Measurements from ENCODE around the gene CMSS1. TPM values are rescaled to one million over a fixed set of nuclear protein-coding genes. Genes with fewer than 3 reads are reported as not detected.

CMSS1 gene
- polyA plus RNA-seq, 1 of the 3 experiments (the other 2 are of a cell fraction) = 9.1 TPM

- Histone ChIP-seq H3K9me2 (no peaks in the 10 kb centered on the region), H3K36me3 (replicated peaks in 1 of 2; ENCODE audit: control insufficient read depth in 1 of 2, insufficient read depth in 2 of 2, low read length in 1 of 2) (no peaks in the 10 kb centered on the region), H3K4me2 (no peak overlapping the region), H4K20me1 (ENCODE audit: insufficient read depth) (no peaks in the 10 kb centered on the region), H3K27me3 (ENCODE audit: insufficient read depth) (no peaks in the 10 kb centered on the region), H3K9ac (no peak overlapping the region), H3K4me3 (ENCODE audit: low read depth in 2 of 2, low read length in 1 of 2) (no peak overlapping the region), H3K4me1 (ENCODE audit: control insufficient read depth in 1 of 2, insufficient read depth in 2 of 2, low read depth in 1 of 2, low read length in 1 of 2) (peaks cover 0 to 10% of the 10 kb centered on the region in 2 experiments; a peak in 2 of 4 replicates), H3F3A (replicated peaks; ENCODE audit: insufficient read depth) (peaks cover 10% of the 10 kb centered on the region), H3K27ac (ENCODE audit: low read depth in 2 of 2, low read length in 1 of 2) (no peak overlapping the region), H3K9me3 (no peaks in the 10 kb centered on the region), H3K79me2 (ENCODE audit: insufficient read depth) (no peaks in the 10 kb centered on the region), H2AFZ (ENCODE audit: low read depth) (no peak overlapping the region)
- DNase-seq = no peak
- ChIA-PET POLR2A (no interaction called here), CTCF (interaction anchor here (0.7 to 1.6 kb wide), 4 partner anchors 11 to 172 kb away, joined by 3 to 7 read pairs (median 3); no protein-coding TSS in a partner anchor)
- WGBS (ENCODE audit: low lambda C conversion rate) = 65% methylated on average over 2 of the region's 2 CpGs
- no peak for TF ChIP-seq IRF3 (IDR thresholded peaks at IDR 0.05; ENCODE audit: low read depth, low read length)
- no peak for TF ChIP-seq JUND (IDR thresholded peaks at IDR 0.05)
- no peak for TF ChIP-seq MAX (IDR thresholded peaks at IDR 0.05; ENCODE audit: low read depth)
- TF ChIP-seq MEF2A (IDR thresholded peaks at IDR 0.05; ENCODE audit: borderline replicate concordance, low read depth) = no peak
- no peak for TF ChIP-seq REST (IDR thresholded peaks at IDR 0.05; ENCODE audit: low read depth, low read length)
- TF ChIP-seq FOXM1 (IDR thresholded peaks at IDR 0.05; ENCODE audit: low read depth) = no peak
- TF ChIP-seq TCF12 (IDR thresholded peaks at IDR 0.05) = no peak
- no peak for TF ChIP-seq POLR2AphosphoS5 (IDR thresholded peaks at IDR 0.05; ENCODE audit: low read depth, low read length)
- TF ChIP-seq USF1 (IDR thresholded peaks at IDR 0.05; ENCODE audit: borderline replicate concordance, low read depth) = no peak
- TF ChIP-seq ELF1 (IDR thresholded peaks at IDR 0.05) = no peak
- TF ChIP-seq EZH2phosphoT487 (IDR thresholded peaks at IDR 0.05; ENCODE audit: borderline replicate concordance, low read depth) = no peak
- no peak for TF ChIP-seq GABPA (IDR thresholded peaks at IDR 0.05; ENCODE audit: low read depth)
- no peak for TF ChIP-seq RXRA (IDR thresholded peaks at IDR 0.05; ENCODE audit: borderline replicate concordance, low read depth)
- no peak for TF ChIP-seq RAD21 (IDR thresholded peaks at IDR 0.05; ENCODE audit: low read length)
- TF ChIP-seq CTCF (IDR thresholded peaks at IDR 0.05) = no peak
- TF ChIP-seq RFX5 (IDR thresholded peaks at IDR 0.05; ENCODE audit: low read length) = no peak
- TF ChIP-seq ZBTB33 (IDR thresholded peaks at IDR 0.05; ENCODE audit: borderline replicate concordance, low read depth) = no peak
- no peak for TF ChIP-seq NFIC (IDR thresholded peaks at IDR 0.05; ENCODE audit: borderline replicate concordance)
- no peak for TF ChIP-seq USF2 (IDR thresholded peaks at IDR 0.05; ENCODE audit: borderline replicate concordance, low read depth, low read length)
- no peak for TF ChIP-seq RCOR1 (IDR thresholded peaks at IDR 0.05; ENCODE audit: low read length)
Observed at GRCh38 chr3:100081986-100082692, 264.5 kb downstream of the CMSS1 start.

All from SK-N-SH (cell line).